ENCODE data around the gene MAPK8.

GRCh38 chr10:48333856-48334255, 27.4 kb downstream of the MAPK8 start:
- no peak for TF ChIP-seq CTCF (IDR thresholded peaks at IDR 0.05)
- TF ChIP-seq POLR2A (IDR thresholded peaks at IDR 0.05): no peak

Data from suprapubic skin (tissue), 3 donors.